Hepatocyte (in vitro differentiated cells): ENCODE measurements around the gene MAPKAP1.

Experiments used
- EZH2 ChIP-seq: fragments of 200-600 bp; sonication (generic); IDR thresholded peaks from 2 replicates; pipeline ENCODE4 v1.6.1; 2016; ENCODE audit warnings: antibody characterized with exemption, mild to moderate bottlenecking, borderline replicate concordance
- EZH2phosphoT487 ChIP-seq: fragments of 200-600 bp; sonication (generic); IDR thresholded peaks from one replicate; pipeline ENCODE4 v1.6.1; 2018; ENCODE audit warnings: antibody characterized with exemption, mild to moderate bottlenecking, low read depth, moderate library complexity; ENCODE audit not compliant: unreplicated experiment, severe bottlenecking
- TF ChIP-seq, protein P1 (sequence below): fragments of 200-600 bp; sonication (generic); IDR thresholded peaks from 2 replicates; pipeline ENCODE4 v1.5.1; 2016; ENCODE audit warnings: antibody characterized with exemption, mild to moderate bottlenecking; ENCODE audit not compliant: poor library complexity

DNA sequence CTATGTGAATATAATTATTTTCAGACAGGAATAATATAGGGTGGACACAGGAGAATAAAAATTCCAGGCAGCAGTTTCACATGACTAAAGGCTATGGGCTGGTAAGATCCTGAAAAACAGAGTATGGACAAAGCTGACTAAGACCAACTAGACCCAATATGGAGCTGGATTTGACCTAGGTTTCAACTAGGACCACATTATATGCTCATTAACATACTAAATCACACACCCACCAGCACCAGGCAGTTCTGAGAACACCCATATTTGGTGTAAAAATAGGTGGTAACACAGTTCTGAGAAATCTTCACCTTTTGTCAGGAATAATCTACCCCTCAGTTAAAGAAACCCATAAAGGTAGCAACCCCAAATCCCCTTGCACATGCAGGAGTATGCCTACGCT, 64.7 kb downstream of the MAPKAP1 start:
- TF ChIP-seq, protein P1, sequence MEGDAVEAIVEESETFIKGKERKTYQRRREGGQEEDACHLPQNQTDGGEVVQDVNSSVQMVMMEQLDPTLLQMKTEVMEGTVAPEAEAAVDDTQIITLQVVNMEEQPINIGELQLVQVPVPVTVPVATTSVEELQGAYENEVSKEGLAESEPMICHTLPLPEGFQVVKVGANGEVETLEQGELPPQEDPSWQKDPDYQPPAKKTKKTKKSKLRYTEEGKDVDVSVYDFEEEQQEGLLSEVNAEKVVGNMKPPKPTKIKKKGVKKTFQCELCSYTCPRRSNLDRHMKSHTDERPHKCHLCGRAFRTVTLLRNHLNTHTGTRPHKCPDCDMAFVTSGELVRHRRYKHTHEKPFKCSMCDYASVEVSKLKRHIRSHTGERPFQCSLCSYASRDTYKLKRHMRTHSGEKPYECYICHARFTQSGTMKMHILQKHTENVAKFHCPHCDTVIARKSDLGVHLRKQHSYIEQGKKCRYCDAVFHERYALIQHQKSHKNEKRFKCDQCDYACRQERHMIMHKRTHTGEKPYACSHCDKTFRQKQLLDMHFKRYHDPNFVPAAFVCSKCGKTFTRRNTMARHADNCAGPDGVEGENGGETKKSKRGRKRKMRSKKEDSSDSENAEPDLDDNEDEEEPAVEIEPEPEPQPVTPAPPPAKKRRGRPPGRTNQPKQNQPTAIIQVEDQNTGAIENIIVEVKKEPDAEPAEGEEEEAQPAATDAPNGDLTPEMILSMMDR = no peak
- TF ChIP-seq EZH2phosphoT487 (no peak), EZH2 (no peak)
